OCI-LY1 (cell line): ENCODE measurements around the gene CLDN3.
"Not testable (repeated sequence)": the region's sequence is repeated elsewhere in the genome, so short reads cannot be mapped to it uniquely, and the experiment has no call there.

Experiments
- CTCF ChIP-seq: fragments of 200-600 bp; sonication (generic), shearing (Covaris generic); IDR thresholded peaks from 2 replicates; pipeline ENCODE4 v1.5.1; 2017; ENCODE audit warnings: mild to moderate bottlenecking, antibody characterized with exemption, low read length, moderate library complexity, mixed read lengths
- EZH2 ChIP-seq: fragments of 200-600 bp; sonication (generic), shearing (Covaris generic); IDR thresholded peaks from 2 replicates; pipeline ENCODE4 v1.8.0; 2017; ENCODE audit warnings: borderline replicate concordance, mixed run types, mild to moderate bottlenecking, antibody characterized with exemption, low read length, moderate library complexity, mixed read lengths

- not testable (repeated sequence) for TF ChIP-seq CTCF, EZH2
Measured at GRCh38 chr7:73722182-73722581, 47.9 kb downstream of the CLDN3 start.
